ENCODE results near the gene SPRED3. TPM values are rescaled to one million over a fixed set of nuclear protein-coding genes. Genes with fewer than 3 reads are reported as not detected.

The SPRED3 gene
- total and polyA plus RNA-seq, 2 donors (not counting 1 experiment from before 2014, with no cell fraction given): 1.5 to 2.0 TPM

DNA sequence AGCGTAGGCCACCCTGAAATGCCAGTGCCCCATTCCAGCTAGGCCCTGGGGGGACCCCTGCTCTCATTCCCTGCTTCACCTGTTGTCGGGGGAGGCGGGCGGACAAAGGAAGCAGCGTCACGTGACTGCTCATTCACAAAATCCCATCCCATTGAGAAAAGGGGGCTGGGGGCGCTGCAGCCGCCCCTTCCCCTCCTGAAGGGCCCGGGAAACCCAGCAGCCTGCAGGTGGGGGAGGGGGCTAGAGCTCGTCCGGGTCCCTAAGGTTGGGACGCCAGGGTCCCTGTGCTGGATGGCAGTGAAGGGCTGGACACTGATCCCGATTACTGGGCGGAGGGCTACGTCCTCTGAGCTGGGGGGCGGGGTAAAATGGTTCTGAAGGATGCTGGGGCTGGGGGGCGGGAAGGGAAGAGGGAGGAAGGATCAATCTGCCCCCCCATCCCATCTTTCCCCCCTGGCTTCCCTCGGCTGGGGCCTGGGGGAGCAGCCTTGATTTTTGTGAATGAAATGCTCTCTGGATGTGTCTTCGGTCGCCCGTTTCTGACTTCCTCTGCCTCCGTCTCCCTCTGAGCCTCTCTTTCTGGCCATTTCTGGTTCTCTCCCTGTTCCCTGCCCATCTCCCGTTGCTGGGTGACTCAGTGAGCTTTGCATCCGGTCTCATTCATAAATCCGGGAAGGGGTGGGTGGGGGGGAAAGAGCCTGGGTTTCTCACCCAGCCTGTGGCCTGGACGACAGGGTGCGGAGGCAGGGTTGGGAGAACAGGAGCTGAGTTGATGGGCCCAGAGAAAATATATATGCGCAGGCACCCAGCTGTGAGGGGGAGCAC is 816 bp downstream of the SPRED3 start:
- no peaks in the 10 kb centered on the region for H4K20me1 ChIP-seq (ENCODE audit: control insufficient read depth, extremely low read depth, insufficient read depth, low read length)
- H3K27me3 ChIP-seq (ENCODE audit: control insufficient read depth, insufficient read depth, low read length): no peaks in the 10 kb centered on the region
- peak overlapping the region; percentile 86 to 97 (median 92) for H3K4me3 ChIP-seq (replicated peaks in 1 of 4; ENCODE audit: control extremely low read depth in 1 of 4, insufficient read depth in 1 of 4, low read depth in 3 of 4, low read length in 4 of 4)
- peak overlapping the region; percentile 94 for H3K27ac ChIP-seq (ENCODE audit: insufficient read depth, low read length)
- peaks cover 14% of the 10 kb centered on the region for H3K79me2 ChIP-seq (ENCODE audit: control insufficient read depth, insufficient read depth, low read length)
- H3K4me1 ChIP-seq (ENCODE audit: control insufficient read depth, extremely low read depth, insufficient read depth, low read length): peaks cover 14% of the 10 kb centered on the region
- peaks cover 16% of the 10 kb centered on the region for H3K36me3 ChIP-seq (ENCODE audit: control insufficient read depth, insufficient read depth, low read length)
- H3K9ac ChIP-seq (ENCODE audit: insufficient read depth, low read length): peak overlapping the region; percentile 88
- TF ChIP-seq EZH2 (IDR thresholded peaks at IDR 0.05; ENCODE audit: low read length, missing control alignments): no peak
- TF ChIP-seq, protein P1, sequence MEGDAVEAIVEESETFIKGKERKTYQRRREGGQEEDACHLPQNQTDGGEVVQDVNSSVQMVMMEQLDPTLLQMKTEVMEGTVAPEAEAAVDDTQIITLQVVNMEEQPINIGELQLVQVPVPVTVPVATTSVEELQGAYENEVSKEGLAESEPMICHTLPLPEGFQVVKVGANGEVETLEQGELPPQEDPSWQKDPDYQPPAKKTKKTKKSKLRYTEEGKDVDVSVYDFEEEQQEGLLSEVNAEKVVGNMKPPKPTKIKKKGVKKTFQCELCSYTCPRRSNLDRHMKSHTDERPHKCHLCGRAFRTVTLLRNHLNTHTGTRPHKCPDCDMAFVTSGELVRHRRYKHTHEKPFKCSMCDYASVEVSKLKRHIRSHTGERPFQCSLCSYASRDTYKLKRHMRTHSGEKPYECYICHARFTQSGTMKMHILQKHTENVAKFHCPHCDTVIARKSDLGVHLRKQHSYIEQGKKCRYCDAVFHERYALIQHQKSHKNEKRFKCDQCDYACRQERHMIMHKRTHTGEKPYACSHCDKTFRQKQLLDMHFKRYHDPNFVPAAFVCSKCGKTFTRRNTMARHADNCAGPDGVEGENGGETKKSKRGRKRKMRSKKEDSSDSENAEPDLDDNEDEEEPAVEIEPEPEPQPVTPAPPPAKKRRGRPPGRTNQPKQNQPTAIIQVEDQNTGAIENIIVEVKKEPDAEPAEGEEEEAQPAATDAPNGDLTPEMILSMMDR (conservative IDR thresholded peaks at IDR 0.05 in 1 of 2, IDR thresholded peaks at IDR 0.05 in 1 of 2; ENCODE audit: low read depth in 1 of 2, low read length in 2 of 2): no peak
- H2AFZ ChIP-seq (ENCODE audit: low read length): peak overlapping the region; percentile 26
- peak; percentile 75 to 82 for DNase-seq (ENCODE audit: low read depth in 2 of 2)
- H3K4me2 ChIP-seq (ENCODE audit: extremely low read depth, insufficient read depth, low read length): peak overlapping the region; percentile 99
- H3K9me3 ChIP-seq (ENCODE audit: control insufficient read depth, insufficient read depth, low read depth, low read length): no peaks in the 10 kb centered on the region

DNA sequence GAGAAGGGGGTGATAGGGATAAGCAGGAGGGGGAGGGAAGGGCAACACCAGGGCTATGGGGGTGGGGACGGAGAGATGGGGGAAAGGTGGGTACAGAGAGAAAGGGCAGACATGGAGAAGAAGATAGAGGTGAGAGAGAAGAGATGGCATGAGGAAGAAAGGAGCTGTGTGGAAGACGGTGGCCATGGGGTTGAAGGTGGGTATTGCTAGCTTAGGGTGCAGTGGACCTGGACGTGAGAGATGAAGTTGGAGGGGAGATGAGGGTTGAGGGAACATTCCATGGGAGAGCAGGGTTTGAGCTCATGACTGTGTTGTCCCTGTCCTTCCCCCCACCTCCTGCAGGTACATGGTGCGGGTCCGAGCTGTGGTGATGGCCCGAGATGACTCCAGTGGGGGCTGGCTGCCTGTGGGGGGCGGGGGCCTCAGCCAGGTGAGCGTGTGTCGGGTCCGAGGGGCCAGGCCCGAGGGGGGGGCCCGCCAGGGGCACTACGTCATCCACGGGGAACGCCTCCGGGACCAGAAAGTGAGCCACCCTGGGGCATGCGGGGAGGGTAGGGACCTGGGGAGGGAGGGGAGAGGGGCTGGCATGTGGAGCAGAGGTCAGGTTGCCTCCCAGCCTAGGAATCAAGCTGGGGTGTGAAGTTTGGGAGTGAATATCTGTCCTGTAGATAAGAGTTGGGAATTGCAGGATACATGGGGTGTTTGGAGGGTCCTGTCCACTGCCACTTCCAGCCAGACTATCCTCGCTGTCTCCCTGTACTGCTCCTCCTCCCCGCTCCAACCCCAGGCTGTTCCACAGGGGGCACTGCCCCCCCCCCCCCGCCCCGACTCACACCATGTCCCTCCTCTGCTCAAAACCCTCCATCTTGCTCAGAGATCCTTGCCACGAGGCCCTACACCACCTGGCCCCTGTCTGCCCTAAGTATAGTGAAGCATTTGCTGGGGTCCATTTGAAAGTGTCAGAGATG is 1.7 kb downstream of the SPRED3 start:
- Histone ChIP-seq H3K9me3 (ENCODE audit: control insufficient read depth, insufficient read depth, low read depth, low read length) (no peaks in the 10 kb centered on the region), H4K20me1 (ENCODE audit: control insufficient read depth, extremely low read depth, insufficient read depth, low read length) (no peaks in the 10 kb centered on the region), H3K27me3 (ENCODE audit: control insufficient read depth, insufficient read depth, low read length) (no peaks in the 10 kb centered on the region), H3K4me2 (ENCODE audit: extremely low read depth, insufficient read depth, low read length) (peak overlapping the region; percentile 96), H3K4me1 (ENCODE audit: control insufficient read depth, extremely low read depth, insufficient read depth, low read length) (peaks cover 14% of the 10 kb centered on the region), H2AFZ (ENCODE audit: low read length) (peak overlapping the region; percentile 30), H3K4me3 (replicated peaks in 1 of 4; ENCODE audit: control extremely low read depth in 1 of 4, insufficient read depth in 1 of 4, low read depth in 3 of 4, low read length in 4 of 4) (peak overlapping the region; percentile 43 to 88 (median 70)), H3K36me3 (ENCODE audit: control insufficient read depth, insufficient read depth, low read length) (peaks cover 14% of the 10 kb centered on the region), H3K79me2 (ENCODE audit: control insufficient read depth, insufficient read depth, low read length) (peaks cover 14% of the 10 kb centered on the region), H3K27ac (ENCODE audit: insufficient read depth, low read length) (peak overlapping the region; percentile 94), H3K9ac (ENCODE audit: insufficient read depth, low read length) (peak overlapping the region; percentile 88)
- DNase-seq (ENCODE audit: low read depth in 2 of 2): no peak
- TF ChIP-seq EZH2 (IDR thresholded peaks at IDR 0.05; ENCODE audit: low read length, missing control alignments): no peak
- TF ChIP-seq, protein P1 (conservative IDR thresholded peaks at IDR 0.05 in 1 of 2, IDR thresholded peaks at IDR 0.05 in 1 of 2; ENCODE audit: low read depth in 1 of 2, low read length in 2 of 2): no peak

All from fibroblast of lung (primary cell).